Stimulated activated CD4-positive, alpha-beta T cell treated with anti-CD3 and anti-CD28 coated beads, Interleukin-12 subunit alpha, Interleukin-12 subunit beta, amount 100 ng/mL, for 4 hours (primary cell): Measurements from ENCODE around the gene TMEM163.

Experiments used
- DNase-seq: peaks from one replicate; pipeline ENCODE4 v3.0.0-alpha.2; 2020

Gene TMEM163

GRCh38 chr2:134425724-134426496 is 292.9 kb downstream of the TMEM163 start:
- no peak for DNase-seq

GRCh38 chr2:134421556-134422328 is 297.1 kb downstream of the TMEM163 start:
- no peak for DNase-seq

- no peak for DNase-seq
Observed at GRCh38 chr2:134420920-134421319, 297.9 kb downstream of the TMEM163 start.

GRCh38 chr2:134420259-134420658 is 298.5 kb downstream of the TMEM163 start:
- no peak for DNase-seq

- no peak for DNase-seq
Observed at GRCh38 chr2:134417968-134418582, 300.7 kb downstream of the TMEM163 start.

GRCh38 chr2:134416637-134417036 is 302.2 kb downstream of the TMEM163 start:
- no peak for DNase-seq

- no peak for DNase-seq
Observed at GRCh38 chr2:134416018-134416417, 302.8 kb downstream of the TMEM163 start.

GRCh38 chr2:134413912-134414311 is 304.9 kb downstream of the TMEM163 start:
- no peak for DNase-seq

- DNase-seq: no peak
Observed at GRCh38 chr2:134413430-134413829, 305.4 kb downstream of the TMEM163 start.

- DNase-seq: no peak
Observed at GRCh38 chr2:134412639-134412999, 306.2 kb downstream of the TMEM163 start.

- peak; percentile 44 for DNase-seq
Observed at GRCh38 chr2:134411828-134412638, 306.8 kb downstream of the TMEM163 start.

GRCh38 chr2:134411279-134411827 is 307.4 kb downstream of the TMEM163 start:
- DNase-seq: no peak

GRCh38 chr2:134410831-134411231 is 308.0 kb downstream of the TMEM163 start:
- no peak for DNase-seq

GRCh38 chr2:134410006-134410405 is 308.8 kb downstream of the TMEM163 start:
- no peak for DNase-seq

GRCh38 chr2:134408791-134409190 is 310.0 kb downstream of the TMEM163 start:
- DNase-seq: no peak

GRCh38 chr2:134408386-134408785 is 310.4 kb downstream of the TMEM163 start:
- DNase-seq: no peak

- no peak for DNase-seq
Observed at GRCh38 chr2:134407154-134407890, 311.5 kb downstream of the TMEM163 start.

- DNase-seq: no peak
Observed at GRCh38 chr2:134406736-134407135, 312.1 kb downstream of the TMEM163 start.

- DNase-seq: no peak
Observed at GRCh38 chr2:134406311-134406710, 312.5 kb downstream of the TMEM163 start.
